BE2C (cell line): ENCODE data around the gene RAI14.
A peak's percentile ranks its signal among the peaks of the same experiment; 100 is the strongest.

Source experiments
- DNase-seq: peaks from one replicate; pipeline ENCODE4 v3.0.0-alpha.2; 2020
- H3K27me3 ChIP-seq: fragments of 250-450 bp; sonication (Bioruptor Pico); 2 replicates; pipeline ENCODE4 v1.5.1; 2020; ENCODE audit warnings: mild to moderate bottlenecking
- H3K36me3 ChIP-seq: fragments of 250-450 bp; sonication (Bioruptor Pico); 2 replicates; pipeline ENCODE4 v1.5.1; 2020; ENCODE audit warnings: mild to moderate bottlenecking
- H3K4me1 ChIP-seq: fragments of 250-450 bp; sonication (Bioruptor Pico); 2 replicates; pipeline ENCODE4 v1.5.1; 2020
- H3K4me3 ChIP-seq: 2 replicates; pipeline ENCODE4 v1.5.1; 2011; ENCODE audit warnings: low read depth, low read length
- H3K9me3 ChIP-seq: fragments of 250-450 bp; sonication (Bioruptor Pico); 2 replicates; pipeline ENCODE4 v1.5.1; 2020
- CTCF ChIP-seq: IDR thresholded peaks from 2 replicates; pipeline ENCODE4 v1.5.1; 2012; ENCODE audit warnings: mild to moderate bottlenecking, low read depth, low read length

RAI14 gene

GRCh38 chr5:34833976-34834793 is 178.1 kb downstream of the RAI14 start:
- no peaks in the 10 kb centered on the region for H3K36me3 ChIP-seq
- peaks cover 4% of the 10 kb centered on the region; the same call in 1 of the 2 replicates for H3K27me3 ChIP-seq
- TF ChIP-seq CTCF = no peak
- no peaks in the 10 kb centered on the region for H3K9me3 ChIP-seq
- DNase-seq = no peak
- H3K4me1 ChIP-seq = no peaks in the 10 kb centered on the region
- no peak overlapping the region for H3K4me3 ChIP-seq

GRCh38 chr5:34834794-34835089 is 178.6 kb downstream of the RAI14 start:
- no peaks in the 10 kb centered on the region for H3K4me1 ChIP-seq
- DNase-seq = no peak

GRCh38 chr5:34835664-34836063 is 179.5 kb downstream of the RAI14 start:
- no peaks in the 10 kb centered on the region for H3K9me3 ChIP-seq

More at GRCh38 chr5:34834794-34835089, 178.6 kb downstream of the RAI14 start:
- no peak for TF ChIP-seq CTCF
- no peaks in the 10 kb centered on the region for H3K9me3 ChIP-seq
- H3K36me3 ChIP-seq = no peaks in the 10 kb centered on the region
- peaks cover 5% of the 10 kb centered on the region for H3K27me3 ChIP-seq
- H3K4me3 ChIP-seq = no peak overlapping the region

GRCh38 chr5:34838785-34839714 is 182.9 kb downstream of the RAI14 start, which contains the start of gene TTC23L:
TTC23L (plus strand) TSS chr5:34839164; CDS start chr5:34840672, 1,508 bp downstream.
- no peak for TF ChIP-seq CTCF
- Histone ChIP-seq H3K4me3 (peak within 1 kb of the TSS; percentile 76), H3K36me3 (no peaks in the 10 kb centered on the region), H3K4me1 (no peaks in the 10 kb centered on the region), H3K9me3 (no peaks in the 10 kb centered on the region), H3K27me3 (peaks cover 26% of the 10 kb centered on the region)
- DNase-seq = peak; percentile 84

More at GRCh38 chr5:34835664-34836063, 179.5 kb downstream of the RAI14 start:
- Histone ChIP-seq H3K4me3 (no peak overlapping the region), H3K4me1 (no peaks in the 10 kb centered on the region), H3K36me3 (no peaks in the 10 kb centered on the region), H3K27me3 (peaks cover 13% of the 10 kb centered on the region; the same call in 1 of the 2 replicates)
- TF ChIP-seq CTCF = no peak
- no peak for DNase-seq

- no peak for DNase-seq
- no peak for TF ChIP-seq CTCF
- H3K27me3 ChIP-seq = peaks cover 30% of the 10 kb centered on the region
- H3K4me1 ChIP-seq = no peaks in the 10 kb centered on the region
- no peaks in the 10 kb centered on the region for H3K36me3 ChIP-seq
- H3K9me3 ChIP-seq = no peaks in the 10 kb centered on the region
- H3K4me3 ChIP-seq = no peak overlapping the region
Observed at GRCh38 chr5:34841816-34842215, 185.7 kb downstream of the RAI14 start.
